Heart right ventricle (tissue), 16 donors: ENCODE measurements around the gene EYS. TPM values are rescaled to one million over a fixed set of nuclear protein-coding genes. Genes with fewer than 3 reads are reported as not detected.

Experiments used
- ATAC-seq, 8 donors: fragments of 200-7000 bp; cut with Tn5 transposase; one replicate each; pipeline ENCODE4 v1.9.1; 2020; ENCODE audit warnings: mild to moderate bottlenecking in 8 of 8, moderate library complexity in 8 of 8, moderate number of reproducible peaks in 1 of 8
- DNase-seq, 2 donors: peaks; one replicate each; pipeline ENCODE4 v3.0.0-alpha.2; 2020
- H3K27ac ChIP-seq, 10 donors: fragments of 200-600 bp; sonication (generic) in 2 of 10; one replicate each; pipeline versions ENCODE4 v1.5.0 to v1.8.0; 2020 to 2022; ENCODE audit warnings: mild to moderate bottlenecking in 3 of 10
- H3K27me3 ChIP-seq, 7 donors: fragments of 200-600 bp; one replicate each; pipeline ENCODE4 v1.8.0; 2021 to 2022; ENCODE audit warnings: mild to moderate bottlenecking in 2 of 7
- H3K36me3 ChIP-seq, 9 donors: fragments of 200-600 bp; sonication (generic) in 1 of 9; one replicate each; pipeline versions ENCODE4 v1.5.0 to v1.8.0; 2020 to 2022; ENCODE audit warnings: mild to moderate bottlenecking in 2 of 9
- H3K4me1 ChIP-seq, 9 donors: fragments of 200-600 bp; sonication (generic) in 1 of 9; one replicate each; pipeline versions ENCODE4 v1.5.0 to v1.8.0; 2020 to 2022; ENCODE audit warnings: mild to moderate bottlenecking in 4 of 9
- H3K4me3 ChIP-seq, 10 donors: fragments of 200-600 bp; sonication (generic) in 2 of 10; one replicate each; pipeline versions ENCODE4 v1.5.0 to v1.8.0; 2020 to 2022; ENCODE audit warnings: mild to moderate bottlenecking in 7 of 10, moderate library complexity in 2 of 10
- H3K9me3 ChIP-seq, 11 donors: fragments of 200-600 bp in 10 of 11; sonication (generic) in 2 of 11; one replicate each; pipeline versions ENCODE4 v1.5.0 to v1.8.0; 2013 to 2022; ENCODE audit warnings: mild to moderate bottlenecking in 2 of 11, control low read depth in 1 of 11, moderate library complexity in 1 of 11
- CTCF ChIP-seq, 9 donors: fragments of 200-600 bp; sonication (generic) in 2 of 9; IDR thresholded peaks; one replicate each; pipeline versions ENCODE4 v1.5.0 to v1.8.0; 2021 to 2022; ENCODE audit warnings: antibody characterized with exemption in 9 of 9, mild to moderate bottlenecking in 5 of 9, moderate library complexity in 1 of 9
- WGBS, 2 donors: extraction: QIAGEN DNeasy Blood & Tissue Kit; methylation state at CpG; one replicate each; pipeline ENCODE4 v1.1.7; 2013; ENCODE audit warnings: inconsistent platforms in 1 of 2; 5-methylcytosine and 5-hydroxymethylcytosine counted together
- intact Hi-C, 10 donors: fragments of 100-400 bp; cut with DNase I; formaldehyde crosslinking; loops; one replicate each; pipeline versions ENCODE4 v1.11.1 to v1.14.2; 2022
- polyA plus RNA-seq, 2 donors: library from polyadenylated mRNA; stranded (reverse); fragments of 200-250 nt; gene quantifications; one replicate each; pipeline ENCODE4 v1.2.3, GENCODE V29; 2013
- total RNA-seq, 10 donors: library from RNA; stranded (reverse); fragmentation: NEBNext Ultra II Directional in 3 of 10; extraction: Animal tissue kit (Norgen Biotek cat#: 25700) in 3 of 10; gene quantifications; one replicate each; pipeline versions ENCODE4 v1.2.1 to v1.2.4, GENCODE V29; 2021 to 2023
- donor health status: Arrhythmogenic right ventricular cardiomyopathy.
- donor health status: ischemic (EF 13 %, LVEDD 7.1; RV severe dilation, severe dysfunction).
- donor health status: healthy with polysubstance abuse.
- donor health status: DM: no; HTN: yes; CAD: no.
- donor health status: DM: no; HTN: no; CAD: no.
- donor health status: ischemic (EF 25% LVEDD 6.9; RV normal size, moderate dysfunction).
- donor health status: ischemic (EF 25% LVEDD 5.7; RV mildly dilated, moderate dysfunction).
- donor health status: healthy.
- donor health status: DM: yes; HTN: yes; CAD: no.
- donor health status: Ischemic cardiomyopathy.
- donor health status: ischemic (EF 35%, LVEDD 5.7; RV mildly dilated, moderate dysfunction).
- donor health status: nonischemic (EF 11% LVEDD 7.7; RV severe dilation, severe dysfunction).
- donor health status: DM: yes; HTN: yes; CAD: no.
- donor health status: PGD.
- donor health status: ischemic (EF 29% LVEDD 5.4; RV normal size, mild dysfunction).
- donor health status: nonischemic (EF 23%, LVEDD 6.1; RV moderate dilation, normal function).

EYS gene
- total and polyA plus RNA-seq, 12 donors: 0.02 to 0.40 (median 0.18) TPM; not detected in 8

DNA sequence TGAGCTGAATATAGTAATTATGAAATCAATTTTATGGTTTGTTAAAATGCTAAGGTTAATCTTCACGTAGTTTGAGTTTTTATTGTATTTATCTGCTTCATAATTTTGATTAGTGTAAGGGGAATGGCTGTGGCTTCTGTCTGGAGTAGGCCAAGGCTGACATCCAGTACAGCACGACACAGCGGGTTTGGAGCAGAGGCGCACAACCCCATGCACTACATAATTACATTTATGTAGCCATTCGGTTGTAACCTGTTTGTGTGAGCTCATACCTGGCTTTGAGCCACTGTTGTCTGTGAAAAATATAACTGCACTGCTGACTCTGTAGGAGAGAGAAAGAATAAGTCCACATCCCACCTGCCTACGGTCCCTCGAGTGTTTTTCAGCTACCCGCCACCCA lies 615.5 kb downstream of the EYS start:
- ATAC-seq: no peak
- Histone ChIP-seq H3K9me3 (peaks cover 0 to 20% (median 0%) of the 10 kb centered on the region in 11 donors), H3K27me3 (no peaks in the 10 kb centered on the region), H3K4me1 (no peaks in the 10 kb centered on the region), H3K36me3 (no peaks in the 10 kb centered on the region), H3K27ac (no peak overlapping the region), H3K4me3 (no peak overlapping the region)
- DNase-seq: no peak
- WGBS, 2 donors: 89 to 90% methylated on average over 8 of the region's 8 CpGs
- intact Hi-C loops: no loop called here
- no peak for TF ChIP-seq CTCF (IDR thresholded peaks at IDR 0.05)

- TF ChIP-seq CTCF (IDR thresholded peaks at IDR 0.05): no peak
- intact Hi-C loops: no loop called here
- DNase-seq (no peak), ATAC-seq (no peak)
- H3K4me1 ChIP-seq: no peaks in the 10 kb centered on the region
- WGBS, 2 donors: 84 to 90% methylated on average over 3 of the region's 3 CpGs
- peaks cover 0 to 20% (median 0%) of the 10 kb centered on the region in 11 donors for H3K9me3 ChIP-seq
- H3K36me3 ChIP-seq: no peaks in the 10 kb centered on the region
- H3K4me3 ChIP-seq: no peak overlapping the region
- H3K27ac ChIP-seq: no peak overlapping the region
- H3K27me3 ChIP-seq: no peaks in the 10 kb centered on the region
Measured at GRCh38 chr6:65088575-65088974, 618.5 kb downstream of the EYS start.

DNA sequence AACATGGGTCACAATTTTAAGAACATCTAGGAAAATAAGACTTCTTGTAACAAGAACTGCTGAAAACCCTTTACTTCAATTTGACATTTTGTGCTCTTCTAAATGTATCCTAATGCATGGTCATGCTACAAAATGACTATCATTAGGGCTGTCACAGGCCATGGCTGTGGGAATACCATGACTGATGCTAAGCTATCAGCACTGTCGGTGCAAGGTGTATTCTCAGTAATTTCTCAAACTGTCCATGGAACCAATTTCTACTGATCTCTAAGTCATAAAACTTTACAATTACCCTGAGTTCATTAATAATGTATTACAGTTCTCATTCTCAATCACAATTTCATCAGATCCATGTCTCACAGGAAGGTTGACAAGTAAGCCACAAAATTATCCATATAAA lies 625.3 kb downstream of the EYS start:
- DNase-seq (no peak), ATAC-seq (no peak)
- H3K4me1 ChIP-seq: no peaks in the 10 kb centered on the region
- intact Hi-C loops: no loop called here
- H3K4me3 ChIP-seq: no peak overlapping the region
- no peaks in the 10 kb centered on the region for H3K9me3 ChIP-seq
- H3K27me3 ChIP-seq: no peaks in the 10 kb centered on the region
- no peak overlapping the region for H3K27ac ChIP-seq
- TF ChIP-seq CTCF (IDR thresholded peaks at IDR 0.05): no peak
- WGBS, 2 donors: 98 to 100% methylated on average over 1 of the region's 1 CpG
- no peaks in the 10 kb centered on the region for H3K36me3 ChIP-seq

DNA sequence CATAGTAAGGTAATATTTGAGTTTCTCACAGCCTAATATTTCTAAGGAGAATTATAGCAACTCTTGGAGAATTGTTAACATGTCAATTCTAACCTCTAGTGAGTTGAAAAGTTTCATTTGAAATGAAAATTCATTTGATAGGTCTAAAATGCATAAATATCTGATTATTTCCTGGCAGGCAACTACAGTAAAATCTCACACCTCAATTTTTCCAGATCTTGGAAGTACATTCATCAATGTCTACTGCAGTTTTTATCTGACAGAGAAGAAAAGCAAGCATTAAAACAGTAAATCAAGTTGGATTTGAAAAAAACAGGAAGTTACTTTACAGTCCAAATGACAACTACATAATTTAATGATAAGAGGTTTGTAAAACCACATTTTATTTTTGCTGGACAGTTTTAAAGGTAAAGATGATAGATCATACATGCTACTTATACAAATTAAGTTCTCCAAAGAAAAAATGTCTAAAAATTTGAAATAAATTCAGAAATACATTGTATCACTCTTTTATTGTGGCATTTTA lies 631.3 kb downstream of the EYS start:
- Histone ChIP-seq H3K27ac (no peak overlapping the region), H3K4me1 (no peaks in the 10 kb centered on the region), H3K9me3 (no peaks in the 10 kb centered on the region), H3K36me3 (no peaks in the 10 kb centered on the region), H3K4me3 (no peak overlapping the region), H3K27me3 (no peaks in the 10 kb centered on the region)
- DNase-seq: no peak
- intact Hi-C loops: no loop called here
- no peak for TF ChIP-seq CTCF (IDR thresholded peaks at IDR 0.05)
- no peak for ATAC-seq
